ENCODE measurements around the gene GRIK2. TPM values are rescaled to one million over a fixed set of nuclear protein-coding genes. Genes with fewer than 3 reads are reported as not detected.

The GRIK2 gene
- total RNA-seq, 3 donors from 2014 or later (not counting 1 experiment from before 2014, with no cell fraction given) = not detected

- Histone ChIP-seq H3K27ac (ENCODE audit: low read length) (no peak overlapping the region), H3K4me1 (ENCODE audit: control insufficient read depth, insufficient read depth, low read length) (no peaks in the 10 kb centered on the region), H3K36me3 (ENCODE audit: control insufficient read depth, insufficient read depth, low read length) (no peaks in the 10 kb centered on the region), H3K27me3 (ENCODE audit: control insufficient read depth, insufficient read depth, low read length) (no peaks in the 10 kb centered on the region), H3K9me3 (ENCODE audit: control insufficient read depth, insufficient read depth, low read length) (peaks cover 3% of the 10 kb centered on the region), H3K4me3 (ENCODE audit: low read length) (no peak overlapping the region)
- Mint-ChIP-seq H3K27me3 (ENCODE audit: low read depth in 2 of 2) (no peaks in the 10 kb centered on the region), H3K36me3 (peaks cover 4% of the 10 kb centered on the region), H3K9me3 (peaks cover 8 to 10% of the 10 kb centered on the region in 2 donors), H3K4me1 (no peaks in the 10 kb centered on the region), H3K27ac (no peak overlapping the region), H3K4me3 (no peak overlapping the region)
- ATAC-seq = no peak
- intact Hi-C loops (cut with micrococcal nuclease) = no loop called here
- TF ChIP-seq CTCF (IDR thresholded peaks at IDR 0.05) = no peak
- WGBS (ENCODE audit: insufficient coverage) = 92% methylated on average over 7 of the region's 7 CpGs
- no peak for DNase-seq
Observed at GRCh38 chr6:101776919-101777350, 383.4 kb downstream of the GRIK2 start.

GRCh38 chr6:101777646-101778045, 384.1 kb downstream of the GRIK2 start:
- no peaks in the 10 kb centered on the region for H3K27me3 Mint-ChIP-seq (ENCODE audit: low read depth in 2 of 2)
- Histone ChIP-seq H3K9me3 (ENCODE audit: control insufficient read depth, insufficient read depth, low read length) (peaks cover 3% of the 10 kb centered on the region), H3K4me3 (ENCODE audit: low read length) (no peak overlapping the region), H3K27ac (ENCODE audit: low read length) (no peak overlapping the region), H3K27me3 (ENCODE audit: control insufficient read depth, insufficient read depth, low read length) (no peaks in the 10 kb centered on the region), H3K36me3 (ENCODE audit: control insufficient read depth, insufficient read depth, low read length) (no peaks in the 10 kb centered on the region), H3K4me1 (ENCODE audit: control insufficient read depth, insufficient read depth, low read length) (no peaks in the 10 kb centered on the region)
- no peak for ATAC-seq
- intact Hi-C loops (cut with micrococcal nuclease) = no loop called here
- no peak overlapping the region for H3K4me3 Mint-ChIP-seq
- no peak for DNase-seq
- no peaks in the 10 kb centered on the region for H3K4me1 Mint-ChIP-seq
- H3K9me3 Mint-ChIP-seq = peaks cover 10 to 11% of the 10 kb centered on the region in 2 donors
- no peak overlapping the region for H3K27ac Mint-ChIP-seq
- TF ChIP-seq CTCF (IDR thresholded peaks at IDR 0.05) = no peak
- peaks cover 3% of the 10 kb centered on the region for H3K36me3 Mint-ChIP-seq
- WGBS (ENCODE audit: insufficient coverage) = 90% methylated on average over 1 of the region's 2 CpGs

GRCh38 chr6:101779051-101779844, 385.7 kb downstream of the GRIK2 start:
- TF ChIP-seq CTCF (IDR thresholded peaks at IDR 0.05) = no peak
- peaks cover 12 to 14% of the 10 kb centered on the region in 2 donors for H3K9me3 Mint-ChIP-seq
- no peak overlapping the region for H3K4me3 Mint-ChIP-seq
- 94% methylated on average over 1 of the region's 1 CpG for WGBS (ENCODE audit: insufficient coverage)
- Histone ChIP-seq H3K4me1 (ENCODE audit: control insufficient read depth, insufficient read depth, low read length) (no peaks in the 10 kb centered on the region), H3K27me3 (ENCODE audit: control insufficient read depth, insufficient read depth, low read length) (no peaks in the 10 kb centered on the region), H3K27ac (ENCODE audit: low read length) (no peak overlapping the region), H3K9me3 (ENCODE audit: control insufficient read depth, insufficient read depth, low read length) (peaks cover 3% of the 10 kb centered on the region), H3K4me3 (ENCODE audit: low read length) (no peak overlapping the region), H3K36me3 (ENCODE audit: control insufficient read depth, insufficient read depth, low read length) (no peaks in the 10 kb centered on the region)
- ATAC-seq (no peak), DNase-seq (no peak)
- H3K27me3 Mint-ChIP-seq (ENCODE audit: low read depth in 2 of 2) = no peaks in the 10 kb centered on the region
- H3K4me1 Mint-ChIP-seq = no peaks in the 10 kb centered on the region
- intact Hi-C loops (cut with micrococcal nuclease) = no loop called here
- peaks cover 9% of the 10 kb centered on the region for H3K36me3 Mint-ChIP-seq
- no peak overlapping the region for H3K27ac Mint-ChIP-seq

Data from natural killer cell (primary cell).